Erythroblast (primary cell): ENCODE results near the gene TIAM1.
A peak's percentile ranks its signal among the peaks of the same experiment; 100 is the strongest.

Source experiments
- DNase-seq, 2 experiments: peaks; one replicate each; lab custom pipeline; 2025; lab: John Stamatoyannopoulos, UW
- GATA1 ChIP-seq: IDR thresholded peaks from 2 replicates; pipeline ENCODE4 v1.6.1; 2011; ENCODE audit warnings: low read depth, mild to moderate bottlenecking, control low read depth, low read length, moderate library complexity
- POLR2A ChIP-seq: IDR thresholded peaks from 2 replicates; pipeline ENCODE4 v1.6.1; 2011; ENCODE audit warnings: mild to moderate bottlenecking, low read length

Gene TIAM1, protein sequence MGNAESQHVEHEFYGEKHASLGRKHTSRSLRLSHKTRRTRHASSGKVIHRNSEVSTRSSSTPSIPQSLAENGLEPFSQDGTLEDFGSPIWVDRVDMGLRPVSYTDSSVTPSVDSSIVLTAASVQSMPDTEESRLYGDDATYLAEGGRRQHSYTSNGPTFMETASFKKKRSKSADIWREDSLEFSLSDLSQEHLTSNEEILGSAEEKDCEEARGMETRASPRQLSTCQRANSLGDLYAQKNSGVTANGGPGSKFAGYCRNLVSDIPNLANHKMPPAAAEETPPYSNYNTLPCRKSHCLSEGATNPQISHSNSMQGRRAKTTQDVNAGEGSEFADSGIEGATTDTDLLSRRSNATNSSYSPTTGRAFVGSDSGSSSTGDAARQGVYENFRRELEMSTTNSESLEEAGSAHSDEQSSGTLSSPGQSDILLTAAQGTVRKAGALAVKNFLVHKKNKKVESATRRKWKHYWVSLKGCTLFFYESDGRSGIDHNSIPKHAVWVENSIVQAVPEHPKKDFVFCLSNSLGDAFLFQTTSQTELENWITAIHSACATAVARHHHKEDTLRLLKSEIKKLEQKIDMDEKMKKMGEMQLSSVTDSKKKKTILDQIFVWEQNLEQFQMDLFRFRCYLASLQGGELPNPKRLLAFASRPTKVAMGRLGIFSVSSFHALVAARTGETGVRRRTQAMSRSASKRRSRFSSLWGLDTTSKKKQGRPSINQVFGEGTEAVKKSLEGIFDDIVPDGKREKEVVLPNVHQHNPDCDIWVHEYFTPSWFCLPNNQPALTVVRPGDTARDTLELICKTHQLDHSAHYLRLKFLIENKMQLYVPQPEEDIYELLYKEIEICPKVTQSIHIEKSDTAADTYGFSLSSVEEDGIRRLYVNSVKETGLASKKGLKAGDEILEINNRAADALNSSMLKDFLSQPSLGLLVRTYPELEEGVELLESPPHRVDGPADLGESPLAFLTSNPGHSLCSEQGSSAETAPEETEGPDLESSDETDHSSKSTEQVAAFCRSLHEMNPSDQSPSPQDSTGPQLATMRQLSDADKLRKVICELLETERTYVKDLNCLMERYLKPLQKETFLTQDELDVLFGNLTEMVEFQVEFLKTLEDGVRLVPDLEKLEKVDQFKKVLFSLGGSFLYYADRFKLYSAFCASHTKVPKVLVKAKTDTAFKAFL (N-terminal part only)

DNA sequence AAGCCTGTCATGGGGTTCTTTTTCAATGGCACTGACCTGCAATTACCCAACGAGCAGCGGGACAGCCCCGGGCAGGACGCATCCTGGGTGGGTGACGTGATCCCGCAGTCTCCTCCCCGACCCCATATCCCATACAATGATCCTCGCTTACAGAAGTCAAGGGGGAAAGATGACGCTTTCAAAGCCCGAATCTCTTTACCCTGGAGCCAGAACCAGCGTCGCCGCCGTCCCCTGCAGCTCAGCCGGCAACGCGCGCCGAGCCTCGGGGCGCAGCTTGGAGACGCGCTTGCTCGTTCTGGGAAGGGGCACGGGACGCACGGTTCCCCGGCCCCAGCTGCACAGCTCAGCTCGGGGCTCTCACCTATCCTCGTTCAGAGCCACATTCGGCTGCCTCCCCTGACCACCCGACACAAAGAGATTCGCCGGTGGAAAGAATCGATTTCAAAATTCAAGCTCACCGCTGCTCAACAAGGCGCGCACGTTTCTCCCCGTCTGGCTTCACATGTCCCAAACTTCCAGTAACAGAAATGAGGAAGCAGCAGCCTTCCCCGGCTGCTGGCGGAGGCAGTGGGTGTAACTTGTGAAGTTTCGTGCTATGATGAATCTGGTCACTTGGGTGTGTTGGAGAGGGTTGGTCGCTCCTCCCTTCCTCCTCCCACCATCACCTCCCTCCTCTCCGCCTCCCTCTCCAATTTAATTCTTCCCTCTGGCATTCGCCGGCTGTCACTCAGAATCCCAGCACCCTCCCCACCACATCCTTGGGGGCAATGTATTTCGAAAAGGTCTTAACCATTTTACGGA lies at the start of gene TIAM1:
TIAM1 (minus strand) TSS at position 582 of the 801 bp plus-strand sequence. CDS start 77,289 bp downstream, outside the sequence.
- DNase-seq: no peak
- no peak for TF ChIP-seq GATA1
- TF ChIP-seq POLR2A: no peak

DNA sequence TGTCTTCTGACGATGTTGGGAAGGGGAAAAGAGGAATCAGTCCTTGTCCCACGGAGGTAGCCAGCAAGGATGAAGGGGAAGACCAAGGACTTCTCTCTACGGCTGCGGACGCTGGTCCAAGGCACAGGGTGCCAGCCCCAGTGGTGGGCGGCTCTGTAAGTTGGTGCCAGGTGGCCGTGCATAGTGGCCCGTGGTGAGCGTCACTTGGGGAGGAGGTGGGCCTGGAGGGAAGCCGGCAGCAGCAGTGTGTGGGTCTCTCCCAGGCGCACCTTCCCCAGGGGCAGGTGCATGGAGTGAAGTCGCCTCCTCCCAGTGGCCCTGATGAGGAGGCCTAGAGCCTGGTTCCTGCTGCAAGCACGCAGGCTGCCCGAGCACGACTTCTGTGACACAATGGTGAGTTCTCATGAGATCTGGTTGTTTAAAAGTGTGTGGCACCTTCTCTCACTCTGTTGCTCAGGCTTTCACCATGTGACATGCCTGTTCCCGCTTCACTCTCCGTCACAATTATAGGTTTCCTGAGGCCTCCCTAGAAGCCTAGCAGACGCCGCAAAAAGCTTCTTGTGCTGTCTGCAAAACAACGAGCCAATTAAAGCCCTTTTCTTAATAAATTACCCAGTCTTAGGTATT lies 43.6 kb upstream of the TIAM1 start:
- no peak for DNase-seq
- TF ChIP-seq POLR2A: no peak
- no peak for TF ChIP-seq GATA1

DNA sequence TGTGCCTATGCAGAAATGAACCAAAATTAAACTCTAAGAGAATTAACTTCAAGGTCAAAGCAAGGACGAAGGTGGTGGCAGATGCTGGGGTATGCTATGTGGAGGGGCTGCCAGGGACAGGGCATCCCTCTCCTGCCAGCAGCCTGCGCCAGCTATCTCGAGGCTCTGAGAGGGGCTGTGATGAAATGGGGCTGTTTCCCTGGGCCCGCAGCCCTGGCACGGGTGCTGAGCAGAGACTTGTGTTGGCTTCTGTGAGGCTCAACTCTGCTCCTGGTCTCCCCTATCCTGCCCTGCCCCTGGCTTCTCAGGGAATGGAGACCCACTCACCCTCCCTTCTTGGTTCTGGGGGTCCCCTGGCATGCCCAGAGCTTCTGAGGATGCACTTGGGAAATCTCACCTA lies 41.9 kb upstream of the TIAM1 start:
- DNase-seq: no peak
- no peak for TF ChIP-seq POLR2A

DNA sequence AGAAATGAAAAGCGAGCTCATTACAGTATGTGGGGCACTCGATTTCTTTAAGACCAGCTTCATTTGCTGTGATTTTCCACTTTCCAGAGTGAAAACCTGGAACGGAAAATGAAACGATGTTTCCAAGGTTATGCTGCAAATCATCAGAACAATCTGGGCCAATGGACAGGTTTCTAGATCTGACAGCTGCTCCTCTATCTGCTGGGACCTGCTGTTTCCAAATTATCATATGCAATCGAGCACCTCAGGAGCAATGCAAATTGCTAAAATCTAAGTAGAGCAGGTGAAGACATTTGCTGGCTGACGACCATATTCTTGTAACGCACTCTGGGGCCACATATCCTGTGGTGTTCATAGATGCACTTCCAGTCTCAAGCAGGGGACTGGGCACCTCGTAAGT lies 39.7 kb upstream of the TIAM1 start:
- TF ChIP-seq POLR2A (no peak), GATA1 (no peak)
- DNase-seq: no peak

DNA sequence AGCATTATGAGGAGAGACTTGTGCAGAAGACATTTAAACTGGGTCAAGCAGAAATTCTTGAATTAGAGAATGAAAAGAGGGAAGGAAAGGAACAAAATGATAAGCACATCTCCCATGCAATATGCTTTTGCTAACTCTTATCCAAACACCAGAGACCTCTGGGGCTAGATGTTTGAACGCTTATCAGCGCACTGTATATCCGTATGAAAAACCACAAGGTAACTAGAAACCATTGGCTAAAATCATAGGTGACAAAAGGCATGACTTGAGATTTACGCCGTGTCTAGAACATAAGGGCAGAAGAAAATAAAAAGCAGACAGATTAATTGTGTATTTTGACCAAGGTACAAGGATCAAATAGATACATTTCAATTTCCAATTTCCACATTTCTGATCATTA lies 38.0 kb upstream of the TIAM1 start:
- peak; percentile 21 to 74 for DNase-seq
- TF ChIP-seq POLR2A (no peak), GATA1 (no peak)

DNA sequence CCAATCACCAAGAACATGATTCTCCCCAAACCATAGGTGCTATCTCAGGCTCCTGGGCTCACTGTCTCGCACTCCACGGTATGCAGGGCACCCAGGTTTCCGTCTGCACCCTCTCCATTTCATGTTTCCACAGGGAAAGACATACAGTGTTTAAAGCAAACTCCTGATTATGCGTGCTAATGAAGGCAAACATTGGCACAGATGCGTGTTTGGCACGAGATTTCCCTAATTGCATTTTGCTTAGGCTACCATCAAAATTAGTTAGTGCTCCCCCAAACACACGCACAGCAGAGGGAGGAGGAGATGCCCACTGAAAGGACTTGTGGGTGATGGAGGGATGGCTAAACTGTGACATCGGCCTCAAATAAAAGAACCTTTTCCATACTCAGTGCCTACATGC lies 32.2 kb upstream of the TIAM1 start:
- TF ChIP-seq POLR2A (no peak), GATA1 (no peak)
- no peak for DNase-seq

DNA sequence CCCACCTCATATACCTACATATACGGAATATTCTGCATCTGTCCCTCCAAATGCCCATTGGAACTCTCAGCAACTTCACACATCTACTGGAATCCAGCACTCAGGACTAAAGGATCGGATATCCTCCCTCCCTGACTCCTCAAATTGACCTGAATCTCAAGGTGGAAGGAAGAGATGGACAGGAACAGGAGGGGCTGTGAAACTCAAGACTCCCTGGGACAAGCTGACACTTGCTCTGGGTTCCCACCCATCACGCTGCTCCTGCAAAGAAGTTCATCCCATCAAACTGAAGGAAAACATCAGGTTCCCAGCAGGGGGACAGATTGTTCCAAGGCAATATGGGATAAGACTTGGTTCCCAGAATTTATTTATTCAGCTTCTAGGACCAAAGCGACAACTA lies 30.3 kb upstream of the TIAM1 start:
- TF ChIP-seq GATA1 (no peak), POLR2A (no peak)
- no peak for DNase-seq

DNA sequence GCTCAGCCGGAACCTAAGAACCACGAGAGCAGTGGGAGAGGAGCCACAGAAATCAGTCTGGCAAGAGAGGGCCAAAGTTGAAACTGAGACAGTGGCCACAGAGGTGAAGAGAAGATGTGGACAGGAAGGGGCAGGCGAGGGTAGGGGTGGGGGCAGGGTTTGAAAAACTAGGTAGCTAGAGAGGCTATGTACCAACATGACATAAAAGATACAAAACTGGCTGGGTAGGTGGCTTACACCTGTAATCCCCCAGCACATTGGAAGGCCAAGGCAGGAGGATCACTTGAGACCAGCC lies 28.4 kb upstream of the TIAM1 start:
- DNase-seq: no peak
- TF ChIP-seq POLR2A (no peak), GATA1 (no peak)

DNA sequence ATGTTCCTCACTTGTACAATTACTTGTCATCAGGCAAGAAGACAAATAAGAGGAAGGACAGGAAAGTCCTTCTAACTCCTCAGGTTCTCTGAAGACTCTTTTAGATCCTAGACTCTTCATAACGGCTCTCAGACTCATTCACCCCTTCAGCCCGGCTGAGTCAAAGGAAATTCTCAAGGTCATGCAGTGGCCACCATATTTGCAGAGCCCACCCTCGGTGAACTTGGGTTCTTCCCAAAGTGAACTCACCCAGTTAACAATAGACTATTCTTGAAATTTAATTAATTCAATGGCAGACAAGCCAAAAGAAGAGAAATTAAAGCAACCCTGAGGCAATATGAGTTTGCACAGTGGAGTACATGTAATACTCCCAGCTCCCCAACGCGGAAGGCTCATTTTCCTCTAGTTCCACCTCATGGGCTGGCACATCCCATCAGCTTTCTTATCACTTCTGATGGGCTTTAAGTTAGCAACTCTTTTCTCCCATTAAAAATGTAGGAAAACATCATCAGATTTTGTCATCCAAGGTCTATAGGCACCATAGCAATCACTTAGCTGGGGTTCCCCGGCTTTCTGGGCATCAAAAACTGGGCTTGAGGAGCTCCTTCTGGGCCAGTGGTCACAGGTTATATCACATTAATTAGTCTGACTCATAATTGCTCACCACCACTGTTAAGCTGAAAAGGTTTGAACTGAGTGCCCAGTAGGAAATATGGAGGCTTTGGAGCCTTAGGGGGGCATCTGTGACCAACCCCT lies 27.8 kb upstream of the TIAM1 start:
- TF ChIP-seq GATA1 (no peak), POLR2A (no peak)

DNA sequence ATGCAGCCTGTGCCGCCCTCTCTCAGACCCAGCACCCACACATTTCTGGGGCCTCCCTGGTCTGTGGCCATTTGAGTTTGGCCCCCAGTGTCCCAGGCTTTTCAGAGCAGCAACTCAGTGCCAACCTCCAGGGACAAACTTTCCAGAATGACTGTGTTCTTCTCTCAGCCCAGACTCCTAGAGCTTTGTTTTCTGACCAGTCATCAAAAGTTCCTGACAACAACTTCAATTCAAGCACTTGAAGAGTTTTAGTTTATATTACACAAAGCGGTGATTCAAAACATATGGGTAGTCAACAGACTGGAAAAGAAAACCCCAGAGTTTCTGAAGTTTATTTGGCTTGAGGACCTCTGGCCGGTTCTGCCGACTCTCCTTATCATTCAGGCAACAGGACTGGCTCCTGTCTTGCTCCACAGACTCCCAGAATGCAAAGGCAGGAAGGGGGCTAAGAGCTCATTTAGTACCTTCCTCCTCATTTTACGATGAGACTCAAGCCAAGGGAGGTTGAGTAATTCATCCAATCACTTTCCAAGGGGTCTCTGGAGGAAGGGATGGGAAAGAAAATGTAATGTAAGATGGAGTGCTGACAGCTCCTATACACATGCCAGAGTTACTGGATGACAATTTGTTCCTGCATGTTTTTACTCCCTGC lies 27.0 kb upstream of the TIAM1 start:
- DNase-seq: no peak
- TF ChIP-seq POLR2A (no peak), GATA1 (no peak)

More for the DNA sequence above, 27.8 kb upstream of the TIAM1 start:
- DNase-seq: no peak

DNA sequence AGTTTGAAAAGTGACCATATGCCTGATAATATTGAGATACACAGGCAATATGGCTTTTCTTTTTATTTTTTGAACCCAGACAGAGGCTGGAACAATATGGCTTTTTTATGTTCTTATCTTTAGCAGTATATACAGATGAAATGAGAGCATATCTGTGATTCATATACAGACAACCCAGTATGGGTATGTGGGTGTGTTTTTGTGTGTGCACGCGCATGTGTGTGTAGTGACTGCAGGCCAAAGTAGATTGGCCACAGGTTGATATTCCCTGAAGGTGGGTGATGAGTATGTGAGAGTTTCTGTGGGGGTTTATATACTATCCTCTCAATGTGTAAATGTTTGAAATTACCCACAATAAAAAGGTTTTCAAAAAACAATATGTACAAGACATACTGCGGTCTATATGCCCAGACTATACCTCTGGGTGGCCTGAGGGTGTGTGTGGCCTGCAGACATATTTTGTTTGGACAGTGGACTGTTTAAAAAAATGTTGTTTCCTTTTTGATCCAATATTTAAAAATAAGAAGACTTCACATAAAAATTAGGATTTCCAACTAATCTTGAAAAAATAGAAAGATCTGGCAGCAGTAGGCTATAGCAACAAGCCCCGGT lies 26.3 kb upstream of the TIAM1 start:
- no peak for DNase-seq
- TF ChIP-seq POLR2A: no peak
- no peak for TF ChIP-seq GATA1

DNA sequence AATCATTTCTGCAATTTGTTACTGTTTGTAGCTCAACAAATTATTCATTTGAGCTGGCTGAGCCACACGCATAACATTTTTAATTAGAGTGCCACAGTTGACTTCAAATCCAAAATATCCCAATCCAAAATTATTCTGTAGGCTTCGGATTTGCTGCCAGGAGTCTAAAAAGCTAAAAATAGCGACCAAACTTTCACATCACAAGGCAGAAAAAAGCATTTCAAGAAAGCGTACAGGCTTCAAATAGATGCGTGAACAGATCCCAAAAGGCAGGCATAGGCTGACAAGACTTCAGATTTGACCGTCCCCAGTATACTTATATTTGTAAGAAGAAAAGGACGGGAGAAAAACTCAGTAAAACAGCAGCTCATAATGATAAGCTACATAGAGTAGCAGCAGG lies 24.3 kb upstream of the TIAM1 start:
- DNase-seq: no peak
- TF ChIP-seq POLR2A (no peak), GATA1 (no peak)

DNA sequence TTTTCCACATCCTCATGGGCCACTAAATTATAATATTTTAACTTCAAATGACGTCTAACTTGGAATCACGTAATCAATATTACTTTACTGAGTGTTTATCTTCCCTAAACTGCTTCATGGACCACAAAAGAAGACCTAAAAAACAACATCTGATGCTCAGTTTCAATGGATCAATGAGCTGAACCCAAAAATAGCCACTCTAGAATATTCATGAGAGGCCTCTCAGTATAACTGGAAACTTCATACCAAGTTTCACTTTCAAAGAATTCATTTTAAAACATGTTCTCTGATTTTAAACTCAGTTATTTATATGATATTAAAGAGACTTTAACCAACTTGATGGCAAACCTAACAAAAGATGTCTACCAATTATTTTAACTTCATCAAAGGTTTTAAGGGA lies 23.7 kb upstream of the TIAM1 start:
- DNase-seq: no peak
- no peak for TF ChIP-seq POLR2A
- no peak for TF ChIP-seq GATA1
